Stimulated activated CD4-positive, alpha-beta T cell treated with anti-CD3 and anti-CD28 coated beads, Interleukin-1b, Interleukin-23, amount 100 ng/mL, for 48 hours (primary cell): ENCODE results near the gene EVA1C.
"Not testable (repeated sequence)": the region's sequence is repeated elsewhere in the genome, so short reads cannot be mapped to it uniquely, and the experiment has no call there.

Source experiments
- DNase-seq: peaks from one replicate; pipeline ENCODE4 v3.0.0-alpha.2; 2020

The EVA1C gene, protein sequence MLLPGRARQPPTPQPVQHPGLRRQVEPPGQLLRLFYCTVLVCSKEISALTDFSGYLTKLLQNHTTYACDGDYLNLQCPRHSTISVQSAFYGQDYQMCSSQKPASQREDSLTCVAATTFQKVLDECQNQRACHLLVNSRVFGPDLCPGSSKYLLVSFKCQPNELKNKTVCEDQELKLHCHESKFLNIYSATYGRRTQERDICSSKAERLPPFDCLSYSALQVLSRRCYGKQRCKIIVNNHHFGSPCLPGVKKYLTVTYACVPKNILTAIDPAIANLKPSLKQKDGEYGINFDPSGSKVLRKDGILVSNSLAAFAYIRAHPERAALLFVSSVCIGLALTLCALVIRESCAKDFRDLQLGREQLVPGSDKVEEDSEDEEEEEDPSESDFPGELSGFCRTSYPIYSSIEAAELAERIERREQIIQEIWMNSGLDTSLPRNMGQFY

GRCh38 chr21:32412162-32413014 is at the start of gene EVA1C:
Gene EVA1C (plus strand): TSS chr21:32412706. CDS start chr21:32412854, 148 bp downstream.
- DNase-seq, result peak; percentile 58

DNA sequence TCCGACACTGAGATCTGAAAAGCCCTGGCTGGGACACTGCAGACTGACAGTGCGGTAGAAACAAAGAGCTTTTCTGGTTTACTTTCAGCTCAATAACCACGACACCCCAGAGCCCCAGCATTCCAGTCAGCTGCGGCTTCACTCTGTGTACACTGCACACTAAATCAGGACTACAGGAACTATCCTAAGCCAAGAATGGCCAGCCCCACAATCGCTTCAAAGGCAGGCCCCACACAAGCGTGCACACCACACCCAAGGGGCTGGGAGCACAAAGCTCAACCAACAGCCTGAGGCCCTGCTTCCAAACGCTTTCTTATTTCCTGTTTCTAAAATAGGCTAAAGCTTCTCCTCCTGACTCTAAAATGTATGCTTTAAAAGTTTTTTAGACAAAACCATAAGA is 48.1 kb upstream of the EVA1C start:
- DNase-seq, result no peak

- no peak for DNase-seq
Observed at GRCh38 chr21:32364796-32365195, 47.7 kb upstream of the EVA1C start.

- no peak for DNase-seq
Observed at GRCh38 chr21:32366191-32366590, 46.3 kb upstream of the EVA1C start.

GRCh38 chr21:32367158-32367557 is 45.3 kb upstream of the EVA1C start:
- no peak for DNase-seq

GRCh38 chr21:32368386-32368785 is 44.1 kb upstream of the EVA1C start:
- no peak for DNase-seq

- not testable (repeated sequence) for DNase-seq
Observed at GRCh38 chr21:32368961-32369360, 43.5 kb upstream of the EVA1C start.

DNA sequence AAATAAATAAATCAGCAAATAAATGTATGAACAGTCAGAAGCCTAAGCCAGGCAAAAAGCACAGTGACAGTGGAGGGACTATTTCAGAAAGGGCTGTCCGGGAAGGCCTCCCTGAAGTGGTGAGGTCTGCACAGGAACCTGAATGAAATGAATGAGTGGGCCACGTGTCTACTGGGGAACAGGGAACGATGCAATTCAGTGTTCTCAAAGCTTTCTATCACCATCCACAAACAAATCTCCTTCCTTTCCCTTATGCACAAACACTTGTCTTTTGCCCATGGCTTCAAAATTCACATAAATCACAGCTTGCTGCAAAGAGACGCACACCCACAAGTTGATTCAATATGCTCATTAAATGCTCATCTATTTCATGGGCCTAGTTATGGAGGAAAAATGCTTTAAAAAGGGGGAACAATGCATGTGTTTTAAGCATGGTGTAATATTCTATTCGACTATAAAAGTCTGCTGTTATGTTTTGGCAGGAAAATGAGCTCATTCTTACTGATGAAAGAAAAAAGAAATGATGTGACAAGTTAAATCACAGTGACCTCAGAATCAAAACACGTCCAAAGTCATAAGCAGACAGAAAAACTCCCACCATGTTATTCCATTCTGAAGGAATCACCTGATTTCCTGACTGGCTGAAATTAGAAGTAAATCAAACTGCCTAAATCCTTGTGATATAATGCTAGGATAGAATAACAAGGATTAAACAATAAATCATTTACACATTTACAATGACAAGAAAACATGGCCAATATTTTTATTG is 41.3 kb upstream of the EVA1C start:
- no peak for DNase-seq

- no peak for DNase-seq
Observed at GRCh38 chr21:32371913-32372314, 40.6 kb upstream of the EVA1C start.

DNA sequence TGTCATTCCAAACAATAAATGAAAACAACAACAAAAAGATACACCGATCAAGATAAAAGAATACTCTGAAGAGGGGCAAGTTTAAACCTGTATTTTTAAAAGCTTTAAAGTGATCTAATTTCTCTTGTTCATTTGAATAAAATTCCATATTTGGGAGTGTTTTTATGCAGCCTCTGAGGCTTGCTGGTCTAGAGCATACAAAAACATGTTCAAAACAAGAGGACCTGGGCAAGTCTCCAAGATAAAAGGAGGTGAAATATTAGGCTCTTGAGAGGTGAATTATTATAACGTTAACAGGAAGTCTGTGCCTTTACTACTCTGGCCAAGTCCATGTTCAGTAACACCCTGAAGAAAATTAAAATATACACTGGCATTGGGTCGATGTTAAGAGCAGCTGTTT is 39.8 kb upstream of the EVA1C start:
- no peak for DNase-seq

- no peak for DNase-seq
Observed at GRCh38 chr21:32377506-32377905, 35.0 kb upstream of the EVA1C start.

DNA sequence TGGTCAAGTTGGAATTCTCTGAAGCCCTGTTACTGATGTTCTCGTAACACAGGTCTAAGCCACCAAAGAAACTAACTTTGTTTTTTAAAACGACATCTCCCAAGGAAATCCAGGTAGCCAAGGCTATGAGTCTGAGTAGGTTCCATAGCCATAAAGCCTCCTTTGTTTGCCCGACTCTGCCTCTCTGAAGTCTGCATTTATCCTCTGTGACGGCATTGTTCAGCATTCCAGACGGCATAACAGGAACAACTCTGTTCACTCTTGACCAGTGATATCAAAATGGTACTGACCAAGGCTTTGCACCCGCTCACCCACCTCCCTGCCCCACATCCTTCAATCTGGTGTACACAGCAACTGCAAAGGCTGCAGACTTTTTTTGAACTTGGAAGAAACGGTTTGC is 34.5 kb upstream of the EVA1C start:
- no peak for DNase-seq

DNA sequence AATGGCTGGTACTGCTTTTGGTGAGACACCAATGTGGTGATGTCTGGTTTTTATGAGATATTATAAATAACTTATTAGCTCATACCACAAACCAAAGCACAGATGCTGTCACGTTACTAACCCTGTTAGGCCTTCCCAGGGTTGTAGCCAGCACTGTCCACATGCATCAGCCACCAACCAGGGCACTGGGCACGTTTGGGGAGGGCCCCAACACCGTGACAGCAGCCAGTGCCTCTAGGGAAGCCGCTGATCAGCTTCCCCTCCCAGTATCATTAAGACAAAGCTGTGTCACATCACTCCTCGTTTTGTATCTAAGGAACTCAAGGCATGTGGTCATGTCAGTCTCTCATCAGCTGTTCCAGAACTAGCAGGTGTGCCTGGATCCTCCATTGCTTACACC is 33.5 kb upstream of the EVA1C start:
- DNase-seq, result no peak

- DNase-seq, result no peak
Observed at GRCh38 chr21:32380940-32381339, 31.6 kb upstream of the EVA1C start.

DNA sequence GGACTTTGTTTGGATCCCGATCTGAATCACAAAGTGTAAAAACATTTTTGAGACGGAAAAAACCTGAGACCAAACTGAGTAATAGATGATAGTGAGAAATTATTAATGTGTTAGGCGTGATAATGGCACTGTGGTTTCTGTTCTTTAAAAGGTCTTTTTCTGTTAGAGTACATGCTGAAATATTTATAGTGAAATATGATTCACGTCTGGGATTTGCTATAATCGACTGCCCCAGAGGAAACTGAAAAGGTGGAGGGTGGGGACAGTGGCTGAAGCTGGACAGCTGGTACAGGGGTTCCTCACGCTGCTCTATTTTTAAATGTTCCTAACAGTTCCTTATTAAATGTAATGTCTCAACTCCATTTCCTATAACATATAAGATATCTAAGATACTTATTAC is 30.9 kb upstream of the EVA1C start:
- no peak for DNase-seq

DNA sequence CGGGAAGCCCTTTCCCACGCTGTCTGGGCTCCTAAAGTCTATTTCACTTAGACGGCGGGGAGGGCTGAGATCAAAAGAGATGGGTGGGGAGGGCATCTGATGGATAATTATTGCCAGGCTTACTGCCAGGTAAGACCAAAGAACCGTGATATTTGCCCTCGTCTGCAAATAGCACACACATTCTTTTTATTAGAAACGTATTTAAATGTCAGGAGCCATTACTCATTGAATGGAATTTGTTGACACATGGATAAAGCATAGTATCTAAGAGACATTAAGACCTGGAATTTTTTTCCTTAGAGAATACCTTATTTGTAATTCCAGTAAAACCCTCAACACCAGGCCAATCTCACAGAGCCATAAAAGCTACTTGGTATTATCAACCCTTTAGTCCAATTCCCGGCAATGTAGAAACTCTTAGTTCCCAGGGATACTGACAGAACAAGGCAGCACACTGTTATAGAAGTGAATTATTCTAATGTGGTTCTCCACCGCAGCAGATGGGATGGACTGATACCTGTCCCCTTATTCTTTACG is 30.3 kb upstream of the EVA1C start:
- no peak for DNase-seq

DNA sequence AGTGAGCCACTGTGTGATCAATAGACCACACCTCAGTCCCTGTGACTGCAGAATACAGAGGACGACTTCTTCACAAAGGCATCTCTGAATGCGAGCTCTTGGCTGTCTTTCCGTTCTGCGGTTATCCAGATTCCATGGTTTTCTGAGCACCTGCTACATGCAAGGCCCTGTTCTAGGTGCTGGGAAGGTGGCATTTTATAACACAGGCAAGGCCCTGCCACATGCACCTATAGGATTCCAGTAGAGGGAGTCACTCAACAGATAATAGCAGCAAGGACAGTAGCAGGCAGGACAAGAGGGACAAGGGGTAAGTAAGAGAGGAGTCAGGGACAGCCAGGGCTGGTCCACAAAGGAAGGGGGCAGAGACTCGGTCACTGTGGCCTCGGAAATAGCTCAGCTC is 28.7 kb upstream of the EVA1C start:
- DNase-seq, result no peak

GRCh38 chr21:32386195-32386870 is 26.2 kb upstream of the EVA1C start:
- DNase-seq, result no peak

GRCh38 chr21:32387151-32387550 is 25.4 kb upstream of the EVA1C start:
- no peak for DNase-seq

DNA sequence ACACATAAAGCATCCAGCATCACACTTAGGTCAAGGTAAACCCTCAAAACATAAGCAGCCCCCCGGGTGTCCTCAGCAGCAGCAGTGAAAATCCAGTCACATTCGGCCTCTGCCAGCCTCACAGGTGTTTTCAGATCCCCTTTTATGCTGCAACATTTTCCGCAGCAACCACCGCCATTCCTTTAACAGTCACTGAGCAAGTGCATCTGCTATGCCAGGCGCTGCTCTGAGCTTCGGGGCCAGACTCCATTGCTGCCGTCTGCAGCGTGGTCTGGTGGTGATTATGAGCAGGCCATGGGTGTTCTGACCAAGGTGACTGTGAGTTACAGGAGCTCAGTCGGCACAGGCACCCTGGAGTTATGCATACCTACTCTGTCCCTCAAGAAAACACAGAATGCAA is 24.2 kb upstream of the EVA1C start:
- no peak for DNase-seq

DNA sequence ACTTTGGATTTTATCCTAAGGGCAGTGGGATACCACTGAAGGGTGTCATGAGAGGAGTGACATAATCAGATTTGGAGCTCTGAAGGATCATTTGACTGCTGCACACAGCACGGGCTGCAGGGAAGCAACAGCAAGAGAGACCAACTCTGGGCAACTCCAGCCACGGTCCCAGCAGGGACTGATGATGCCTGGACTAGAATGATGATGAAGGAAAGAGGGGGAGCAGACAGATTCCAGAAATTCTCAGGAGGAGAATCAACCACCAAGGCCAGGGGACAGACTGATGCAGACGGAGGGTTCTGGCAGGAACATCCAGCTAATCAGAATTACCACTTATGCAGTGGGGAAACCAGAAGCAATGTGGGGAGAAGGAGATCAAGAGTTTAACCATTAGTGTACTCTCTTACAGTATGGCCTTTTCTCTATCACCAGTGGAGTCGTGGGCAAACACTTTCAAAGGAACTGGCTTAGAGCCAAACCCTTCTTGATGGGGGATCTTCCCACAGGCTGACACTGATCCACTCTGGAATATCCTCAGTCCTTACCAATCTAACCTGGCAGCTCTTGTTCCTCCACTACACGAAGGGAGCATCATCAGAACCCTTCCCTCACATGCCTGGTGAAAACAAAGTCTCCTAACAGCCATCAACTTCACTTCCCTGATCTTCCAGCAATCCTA is 23.0 kb upstream of the EVA1C start:
- DNase-seq, result no peak
